Right lobe of liver (tissue), 4 donors: ENCODE measurements around the gene ADGRD1.

Experiments used
- POLR2A ChIP-seq: fragments of 450-650 bp; IDR thresholded peaks from one replicate; pipeline ENCODE4 v1.6.1; 2017; ENCODE audit warnings: antibody characterized with exemption, mild to moderate bottlenecking
- TF ChIP-seq, protein P1 (sequence below), 4 donors: fragments of 200-600 bp in 3 of 4; fragments of 450-650 bp in 1 of 4; IDR thresholded peaks; one replicate each; pipeline versions ENCODE4 v1.5.1 to v1.8.0; 2016 to 2022; ENCODE audit warnings: antibody characterized with exemption in 4 of 4, mild to moderate bottlenecking in 2 of 4
- donor health status: DM: no; HTN: no; CAD: no.
- donor health status: DM: no; HTN: no; CAD: no.
- donor health status: DM: no; HTN: yes; CAD: no.

DNA sequence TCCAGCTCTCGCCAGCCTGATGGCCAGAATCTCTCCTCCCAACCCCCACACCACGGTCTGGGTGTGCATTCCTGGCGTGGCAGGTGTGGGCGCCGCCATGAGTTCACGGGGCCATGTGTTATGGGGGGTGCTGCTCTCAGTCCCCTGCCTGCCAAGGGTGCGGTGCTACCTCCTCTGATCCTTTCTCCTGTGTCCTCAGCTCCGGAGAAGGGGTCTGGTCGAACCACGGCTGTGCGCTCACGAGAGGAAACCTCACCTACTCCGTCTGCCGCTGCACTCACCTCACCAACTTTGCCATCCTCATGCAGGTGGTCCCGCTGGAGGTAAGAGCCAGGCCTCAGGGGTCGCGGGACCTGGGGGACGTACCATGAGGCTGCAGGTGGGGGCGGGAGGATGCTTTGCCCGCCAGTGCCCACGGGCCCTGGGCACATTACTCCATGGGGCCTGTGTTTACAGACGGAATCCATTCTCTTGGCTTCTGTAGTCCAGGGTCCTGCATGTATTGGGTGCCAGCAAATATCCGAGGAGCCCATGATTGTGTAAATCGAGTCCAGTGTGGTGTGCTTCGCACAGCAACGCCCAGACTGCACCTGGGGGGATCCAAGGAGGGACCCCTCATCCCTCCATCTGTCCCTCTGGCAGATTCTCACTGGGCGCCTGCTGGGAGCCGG is 130.8 kb downstream of the ADGRD1 start:
- TF ChIP-seq, protein P1, sequence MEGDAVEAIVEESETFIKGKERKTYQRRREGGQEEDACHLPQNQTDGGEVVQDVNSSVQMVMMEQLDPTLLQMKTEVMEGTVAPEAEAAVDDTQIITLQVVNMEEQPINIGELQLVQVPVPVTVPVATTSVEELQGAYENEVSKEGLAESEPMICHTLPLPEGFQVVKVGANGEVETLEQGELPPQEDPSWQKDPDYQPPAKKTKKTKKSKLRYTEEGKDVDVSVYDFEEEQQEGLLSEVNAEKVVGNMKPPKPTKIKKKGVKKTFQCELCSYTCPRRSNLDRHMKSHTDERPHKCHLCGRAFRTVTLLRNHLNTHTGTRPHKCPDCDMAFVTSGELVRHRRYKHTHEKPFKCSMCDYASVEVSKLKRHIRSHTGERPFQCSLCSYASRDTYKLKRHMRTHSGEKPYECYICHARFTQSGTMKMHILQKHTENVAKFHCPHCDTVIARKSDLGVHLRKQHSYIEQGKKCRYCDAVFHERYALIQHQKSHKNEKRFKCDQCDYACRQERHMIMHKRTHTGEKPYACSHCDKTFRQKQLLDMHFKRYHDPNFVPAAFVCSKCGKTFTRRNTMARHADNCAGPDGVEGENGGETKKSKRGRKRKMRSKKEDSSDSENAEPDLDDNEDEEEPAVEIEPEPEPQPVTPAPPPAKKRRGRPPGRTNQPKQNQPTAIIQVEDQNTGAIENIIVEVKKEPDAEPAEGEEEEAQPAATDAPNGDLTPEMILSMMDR (IDR thresholded peaks at IDR 0.05) = no peak
- TF ChIP-seq POLR2A = no peak
